Ectodermal cell (in vitro differentiated cells): Measurements from ENCODE around the gene TSPAN7.

ENCODE experiments used
- H3K27ac ChIP-seq: 2 replicates; pipeline ENCODE4 v1.7.0; 2013; ENCODE audit warnings: mild to moderate bottlenecking, low read depth, low read length; ENCODE audit not compliant: insufficient read depth, poor library complexity, severe bottlenecking
- H3K27me3 ChIP-seq: 2 replicates; pipeline ENCODE4 v1.7.0; 2013; ENCODE audit warnings: mild to moderate bottlenecking, low read length; ENCODE audit not compliant: insufficient read depth, control insufficient read depth, poor library complexity, severe bottlenecking
- H3K36me3 ChIP-seq: one replicate; pipeline ENCODE4 v1.7.0; 2013; ENCODE audit warnings: low read length; ENCODE audit not compliant: control insufficient read depth, insufficient read depth
- H3K4me1 ChIP-seq: one replicate; pipeline ENCODE4 v1.7.0; 2013; ENCODE audit warnings: low read length; ENCODE audit not compliant: control insufficient read depth, insufficient read depth
- H3K4me3 ChIP-seq: 2 replicates; pipeline ENCODE4 v1.7.0; 2013; ENCODE audit warnings: low read depth, low read length, control low read depth; ENCODE audit not compliant: insufficient read depth
- H3K9me3 ChIP-seq: 2 replicates; pipeline ENCODE4 v1.7.0; 2013; ENCODE audit warnings: mild to moderate bottlenecking, low read length, moderate library complexity; ENCODE audit not compliant: control insufficient read depth
- WGBS, 2 experiments: methylation state at CpG; one replicate each; pipeline ENCODE4 v1.1.7; 2013; ENCODE audit warnings: missing lambda C conversion rate in 2 of 2; 5-methylcytosine and 5-hydroxymethylcytosine counted together

The TSPAN7 gene

GRCh38 chrX:38699696-38700095, 138.4 kb downstream of the TSPAN7 start:
- H3K4me1 ChIP-seq = no peaks in the 10 kb centered on the region
- no peaks in the 10 kb centered on the region for H3K27me3 ChIP-seq
- no peaks in the 10 kb centered on the region for H3K36me3 ChIP-seq
- 33% methylated on average over 1 of the region's 1 CpG; no CpG with 5 or more reads in 1 of the 2 experiments for WGBS, 2 experiments
- H3K4me3 ChIP-seq = no peak overlapping the region
- H3K9me3 ChIP-seq = no peaks in the 10 kb centered on the region
- H3K27ac ChIP-seq = no peak overlapping the region

GRCh38 chrX:38701073-38701472, 139.7 kb downstream of the TSPAN7 start:
- no peaks in the 10 kb centered on the region for H3K9me3 ChIP-seq
- WGBS, 2 experiments = 47 to 48% methylated on average over 1 of the region's 1 CpG
- no peak overlapping the region for H3K27ac ChIP-seq
- no peaks in the 10 kb centered on the region for H3K4me1 ChIP-seq
- no peak overlapping the region for H3K4me3 ChIP-seq
- H3K36me3 ChIP-seq = no peaks in the 10 kb centered on the region
- H3K27me3 ChIP-seq = no peaks in the 10 kb centered on the region

- 100% methylated on average over 1 to 2 of the region's 2 CpGs for WGBS, 2 experiments
- no peaks in the 10 kb centered on the region for H3K27me3 ChIP-seq
- H3K36me3 ChIP-seq = no peaks in the 10 kb centered on the region
- H3K9me3 ChIP-seq = no peaks in the 10 kb centered on the region
- no peak overlapping the region for H3K4me3 ChIP-seq
- H3K4me1 ChIP-seq = no peaks in the 10 kb centered on the region
- H3K27ac ChIP-seq = no peak overlapping the region
These were observed 143.0 kb downstream of the TSPAN7 start for GRCh38 chrX:38704146-38704882.

GRCh38 chrX:38717871-38718270, 156.5 kb downstream of the TSPAN7 start:
- no peak overlapping the region for H3K27ac ChIP-seq
- H3K4me1 ChIP-seq = no peaks in the 10 kb centered on the region
- no peaks in the 10 kb centered on the region for H3K9me3 ChIP-seq
- H3K27me3 ChIP-seq = no peaks in the 10 kb centered on the region
- 71 to 79% methylated on average over 1 of the region's 1 CpG for WGBS, 2 experiments
- H3K36me3 ChIP-seq = no peaks in the 10 kb centered on the region
- H3K4me3 ChIP-seq = no peak overlapping the region

- 91% methylated on average over 1 of the region's 1 CpG; no CpG with 5 or more reads in 1 of the 2 experiments for WGBS, 2 experiments
- H3K36me3 ChIP-seq = no peaks in the 10 kb centered on the region
These were observed 157.0 kb downstream of the TSPAN7 start for GRCh38 chrX:38718311-38718710.

GRCh38 chrX:38726612-38727011, 165.3 kb downstream of the TSPAN7 start:
- Histone ChIP-seq H3K4me1 (no peaks in the 10 kb centered on the region), H3K9me3 (no peaks in the 10 kb centered on the region), H3K27me3 (no peaks in the 10 kb centered on the region), H3K27ac (no peak overlapping the region), H3K4me3 (no peak overlapping the region), H3K36me3 (no peaks in the 10 kb centered on the region)
- 76 to 79% methylated on average over 2 of the region's 2 CpGs for WGBS, 2 experiments

More at GRCh38 chrX:38718311-38718710, 157.0 kb downstream of the TSPAN7 start:
- H3K9me3 ChIP-seq = no peaks in the 10 kb centered on the region
- no peaks in the 10 kb centered on the region for H3K27me3 ChIP-seq
- no peak overlapping the region for H3K27ac ChIP-seq
- H3K4me3 ChIP-seq = no peak overlapping the region
- no peaks in the 10 kb centered on the region for H3K4me1 ChIP-seq

GRCh38 chrX:38727668-38728067, 166.3 kb downstream of the TSPAN7 start:
- Histone ChIP-seq H3K4me3 (no peak overlapping the region), H3K27ac (no peak overlapping the region), H3K4me1 (no peaks in the 10 kb centered on the region), H3K27me3 (no peaks in the 10 kb centered on the region), H3K9me3 (no peaks in the 10 kb centered on the region), H3K36me3 (no peaks in the 10 kb centered on the region)
- 84 to 88% methylated on average over 2 to 3 of the region's 3 CpGs for WGBS, 2 experiments

GRCh38 chrX:38732866-38733265, 171.5 kb downstream of the TSPAN7 start:
- Histone ChIP-seq H3K36me3 (no peaks in the 10 kb centered on the region), H3K4me3 (no peak overlapping the region), H3K27ac (no peak overlapping the region), H3K4me1 (no peaks in the 10 kb centered on the region), H3K27me3 (no peaks in the 10 kb centered on the region), H3K9me3 (no peaks in the 10 kb centered on the region)
- 83% methylated on average over 1 of the region's 1 CpG; no CpG with 5 or more reads in 1 of the 2 experiments for WGBS, 2 experiments
